Measurements from ENCODE around the gene DRC7. TPM values are rescaled to one million over a fixed set of nuclear protein-coding genes. Genes with fewer than 3 reads are reported as not detected.
A peak's percentile ranks its signal among the peaks of the same experiment; 100 is the strongest.

The DRC7 gene
- total and polyA plus RNA-seq, 7 donors: not detected

DNA sequence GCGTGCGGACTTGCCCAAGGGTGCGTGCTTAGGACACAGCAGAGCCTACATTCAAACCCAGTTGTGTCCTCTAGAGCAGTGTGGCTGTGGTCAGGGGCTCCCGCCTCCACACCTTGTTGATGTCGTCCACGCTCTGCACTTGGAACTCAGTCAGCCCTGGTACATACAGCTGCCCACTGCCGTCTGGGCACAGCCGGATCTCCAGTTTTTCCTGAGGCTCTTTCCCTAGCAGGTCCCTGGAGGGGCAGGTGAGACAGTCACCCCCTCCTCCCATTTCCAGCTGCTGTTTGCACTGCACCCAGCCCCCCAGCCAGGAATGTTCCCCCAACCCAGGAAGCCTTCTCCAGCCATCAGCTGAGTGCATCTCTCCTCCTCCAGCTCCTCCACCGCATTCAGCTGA lies 66.7 kb downstream of the DRC7 start:
- no peaks in the 10 kb centered on the region for H3K36me3 ChIP-seq (ENCODE audit: insufficient read depth in 1 of 2, low read depth in 1 of 2)
- DNase-seq: peak; percentile 9 to 34
- 76 to 81% (median 77%) methylated on average over 9 of the region's 9 CpGs for WGBS, 3 donors
- no peaks in the 10 kb centered on the region for H3K9me3 ChIP-seq
- TF ChIP-seq, protein P1, sequence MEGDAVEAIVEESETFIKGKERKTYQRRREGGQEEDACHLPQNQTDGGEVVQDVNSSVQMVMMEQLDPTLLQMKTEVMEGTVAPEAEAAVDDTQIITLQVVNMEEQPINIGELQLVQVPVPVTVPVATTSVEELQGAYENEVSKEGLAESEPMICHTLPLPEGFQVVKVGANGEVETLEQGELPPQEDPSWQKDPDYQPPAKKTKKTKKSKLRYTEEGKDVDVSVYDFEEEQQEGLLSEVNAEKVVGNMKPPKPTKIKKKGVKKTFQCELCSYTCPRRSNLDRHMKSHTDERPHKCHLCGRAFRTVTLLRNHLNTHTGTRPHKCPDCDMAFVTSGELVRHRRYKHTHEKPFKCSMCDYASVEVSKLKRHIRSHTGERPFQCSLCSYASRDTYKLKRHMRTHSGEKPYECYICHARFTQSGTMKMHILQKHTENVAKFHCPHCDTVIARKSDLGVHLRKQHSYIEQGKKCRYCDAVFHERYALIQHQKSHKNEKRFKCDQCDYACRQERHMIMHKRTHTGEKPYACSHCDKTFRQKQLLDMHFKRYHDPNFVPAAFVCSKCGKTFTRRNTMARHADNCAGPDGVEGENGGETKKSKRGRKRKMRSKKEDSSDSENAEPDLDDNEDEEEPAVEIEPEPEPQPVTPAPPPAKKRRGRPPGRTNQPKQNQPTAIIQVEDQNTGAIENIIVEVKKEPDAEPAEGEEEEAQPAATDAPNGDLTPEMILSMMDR (IDR thresholded peaks at IDR 0.05): no peak
- ATAC-seq: no peak
- intact Hi-C loops (cut with DNase I): no loop called here
- H3K4me1 ChIP-seq: peaks cover 5% of the 10 kb centered on the region
- H3K27me3 ChIP-seq (ENCODE audit: insufficient read depth in 3 of 3, low read length in 2 of 3): no peaks in the 10 kb centered on the region
- no peak overlapping the region for H3K27ac ChIP-seq
- H3K4me3 ChIP-seq: no peak overlapping the region

DNA sequence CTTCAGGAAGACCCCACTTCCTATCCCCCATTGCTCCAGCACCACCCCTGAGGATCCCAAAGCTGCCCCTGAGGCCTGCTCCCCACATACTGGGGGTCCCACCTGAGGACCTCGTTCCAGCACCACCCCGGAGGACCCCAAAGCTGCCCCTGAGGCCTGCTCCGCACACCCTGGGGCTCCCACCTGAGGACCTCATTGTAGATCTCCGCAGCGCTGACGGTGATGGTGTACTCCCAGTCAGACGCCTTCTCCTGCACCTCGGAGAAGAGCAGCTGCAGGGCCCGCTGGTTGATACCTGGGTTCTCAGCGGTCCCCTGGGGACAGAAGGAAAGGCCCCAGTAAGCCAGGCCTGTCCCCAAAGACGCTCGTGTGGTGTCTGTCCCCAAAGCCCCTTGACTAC lies 67.4 kb downstream of the DRC7 start:
- no peaks in the 10 kb centered on the region for H3K36me3 ChIP-seq (ENCODE audit: insufficient read depth in 1 of 2, low read depth in 1 of 2)
- no peaks in the 10 kb centered on the region for H3K9me3 ChIP-seq
- WGBS, 3 donors: 89 to 93% (median 91%) methylated on average over 12 of the region's 12 CpGs
- TF ChIP-seq, protein P1 (IDR thresholded peaks at IDR 0.05): no peak
- no peak for ATAC-seq
- no peak overlapping the region for H3K4me3 ChIP-seq
- intact Hi-C loops (cut with DNase I): no loop called here
- H3K4me1 ChIP-seq: peaks cover 5% of the 10 kb centered on the region
- peak; percentile 12 to 45 for DNase-seq
- H3K27ac ChIP-seq: no peak overlapping the region
- no peaks in the 10 kb centered on the region for H3K27me3 ChIP-seq (ENCODE audit: insufficient read depth in 3 of 3, low read length in 2 of 3)

DNA sequence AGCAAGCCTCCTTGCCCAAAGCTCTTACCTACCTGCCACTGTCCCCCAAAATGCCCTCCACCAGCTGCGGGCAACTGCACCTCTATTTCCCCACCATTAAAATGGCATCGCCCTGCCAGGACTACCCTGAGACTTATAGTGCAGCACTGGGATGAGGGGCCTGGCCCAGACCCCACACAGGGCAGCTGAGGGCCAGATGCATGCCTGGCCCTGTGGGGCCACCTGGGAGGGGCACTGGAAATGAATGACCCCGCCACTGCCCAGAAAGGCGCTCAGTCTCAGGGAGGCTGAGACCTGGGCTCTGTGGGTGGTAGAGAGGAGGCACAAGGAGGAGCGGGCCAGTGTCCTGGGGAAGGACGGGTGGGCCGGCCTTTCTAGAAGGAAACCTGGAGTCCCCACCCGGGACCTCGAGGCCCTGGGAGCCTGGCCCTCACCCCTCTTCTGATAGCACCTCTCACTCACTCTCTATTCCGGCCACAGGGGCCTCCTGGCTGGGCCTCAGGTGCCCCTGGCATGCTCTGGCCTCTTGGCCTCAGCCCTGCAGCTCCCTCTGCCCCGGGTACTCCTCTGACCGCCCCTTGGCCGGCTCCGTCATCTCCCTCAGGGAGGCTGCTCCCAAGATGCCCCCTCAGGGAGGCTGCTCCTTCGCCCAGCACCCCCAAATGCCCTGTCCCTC lies 67.9 kb downstream of the DRC7 start:
- TF ChIP-seq, protein P1 (IDR thresholded peaks at IDR 0.05): no peak
- no peak overlapping the region for H3K27ac ChIP-seq
- H3K4me3 ChIP-seq: no peak overlapping the region
- peak; percentile 12 to 50 for DNase-seq
- no peaks in the 10 kb centered on the region for H3K9me3 ChIP-seq
- H3K36me3 ChIP-seq (ENCODE audit: insufficient read depth in 1 of 2, low read depth in 1 of 2): peaks cover 0 to 5% of the 10 kb centered on the region in 2 donors
- intact Hi-C loops (cut with DNase I): no loop called here
- no peaks in the 10 kb centered on the region for H3K27me3 ChIP-seq (ENCODE audit: insufficient read depth in 3 of 3, low read length in 2 of 3)
- no peaks in the 10 kb centered on the region for H3K4me1 ChIP-seq
- no peak for ATAC-seq
- 71 to 82% (median 76%) methylated on average over 11 to 15 of the region's 15 CpGs for WGBS, 3 donors

DNA sequence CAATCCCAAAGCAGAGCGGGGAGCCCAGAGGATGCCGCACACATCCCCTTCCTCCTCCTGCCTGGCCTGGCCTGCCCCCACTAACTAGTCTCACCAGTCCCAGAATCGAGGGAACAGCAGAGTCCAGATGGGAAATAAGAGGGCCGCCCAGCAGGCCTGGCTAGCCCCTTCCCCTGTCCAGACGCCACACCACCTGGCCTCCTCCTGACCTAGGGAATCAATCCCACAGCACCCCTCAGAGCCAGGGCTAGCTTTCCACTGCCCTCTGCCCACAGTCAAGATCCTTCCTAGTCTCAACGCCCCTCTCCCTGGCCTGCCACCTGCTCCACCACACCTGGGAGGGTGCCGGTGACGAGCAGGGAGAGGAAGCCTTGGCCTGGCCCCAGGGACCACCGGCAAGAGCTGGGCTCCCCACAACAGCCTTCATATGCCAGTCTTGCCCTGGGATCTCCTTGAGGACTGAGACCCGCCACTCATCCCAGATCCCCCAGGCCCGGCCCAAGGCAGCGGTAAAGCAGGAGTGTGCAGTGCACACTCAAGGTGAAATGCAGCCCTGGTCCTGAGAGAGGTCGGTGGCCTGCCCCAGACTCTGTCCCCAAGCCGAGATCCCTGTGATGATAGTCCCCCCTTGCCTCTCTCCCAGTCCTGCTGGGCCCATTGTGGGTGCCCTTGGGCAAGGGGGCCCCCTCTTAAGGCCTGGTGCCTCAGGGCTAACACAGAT lies 68.8 kb downstream of the DRC7 start:
- no peak overlapping the region for H3K4me3 ChIP-seq
- no peak overlapping the region for H3K27ac ChIP-seq
- no peak for ATAC-seq
- intact Hi-C loops (cut with DNase I): no loop called here
- TF ChIP-seq, protein P1 (IDR thresholded peaks at IDR 0.05): no peak
- H3K9me3 ChIP-seq: no peaks in the 10 kb centered on the region
- H3K27me3 ChIP-seq (ENCODE audit: insufficient read depth in 3 of 3, low read length in 2 of 3): no peaks in the 10 kb centered on the region
- WGBS, 3 donors: 87 to 92% (median 91%) methylated on average over 13 to 14 of the region's 14 CpGs
- peak in 1 of 2 donors; percentile 4 for DNase-seq
- peaks cover 0 to 5% of the 10 kb centered on the region in 2 donors for H3K36me3 ChIP-seq (ENCODE audit: insufficient read depth in 1 of 2, low read depth in 1 of 2)
- H3K4me1 ChIP-seq: no peaks in the 10 kb centered on the region

Data from psoas muscle (tissue), 8 donors.